Fibroblast of peridontal ligament (primary cell): Measurements from ENCODE around the gene FOXC2.
A peak's percentile ranks its signal among the peaks of the same experiment; 100 is the strongest.

Experiments
- DNase-seq: peaks from one replicate; pipeline ENCODE4 v3.0.0-alpha.2; 2010; ENCODE audit errors: extremely low read depth

The FOXC2 gene

DNA sequence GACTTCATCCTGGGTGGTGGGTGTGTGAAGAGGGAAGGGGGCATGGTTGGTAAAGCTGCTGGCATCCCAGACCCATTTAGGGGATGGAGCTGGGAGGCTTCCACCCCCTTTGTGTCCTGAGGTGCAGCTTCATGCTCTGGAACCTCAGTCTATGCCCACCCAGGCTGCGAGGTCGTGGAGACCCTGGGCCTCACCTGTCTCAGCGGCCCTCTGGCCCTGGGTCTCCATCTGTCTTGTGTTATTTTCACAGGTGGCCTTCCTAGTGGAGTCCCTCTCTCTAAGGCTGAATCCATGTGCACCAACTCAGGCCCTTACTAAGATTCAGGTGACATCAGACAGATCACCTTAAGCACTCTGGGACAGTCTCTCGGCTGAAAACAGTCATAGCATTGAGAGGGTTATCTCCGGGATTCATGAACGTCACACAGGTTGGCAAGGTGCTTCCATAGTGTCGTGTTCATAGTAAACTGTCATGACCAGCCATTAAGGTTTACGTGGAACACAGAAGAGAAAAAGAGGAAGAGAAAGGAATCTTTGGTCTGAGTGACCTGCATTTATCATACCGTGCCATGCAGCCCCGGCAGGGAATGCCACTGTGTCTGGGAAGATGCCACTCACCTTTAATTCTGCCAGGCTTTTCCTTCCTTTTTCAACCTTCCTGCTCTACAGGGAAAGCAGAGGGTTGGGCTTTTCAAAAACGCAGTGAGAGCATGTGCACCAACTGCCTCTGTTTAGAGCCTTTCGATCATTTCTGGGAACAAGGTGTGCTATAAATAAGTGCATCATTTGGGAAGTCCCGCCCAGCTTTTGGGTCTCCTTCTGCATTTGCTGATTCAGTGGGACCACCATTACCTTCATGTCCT lies 7.2 kb downstream of the FOXC2 start:
- DNase-seq = no peak

DNA sequence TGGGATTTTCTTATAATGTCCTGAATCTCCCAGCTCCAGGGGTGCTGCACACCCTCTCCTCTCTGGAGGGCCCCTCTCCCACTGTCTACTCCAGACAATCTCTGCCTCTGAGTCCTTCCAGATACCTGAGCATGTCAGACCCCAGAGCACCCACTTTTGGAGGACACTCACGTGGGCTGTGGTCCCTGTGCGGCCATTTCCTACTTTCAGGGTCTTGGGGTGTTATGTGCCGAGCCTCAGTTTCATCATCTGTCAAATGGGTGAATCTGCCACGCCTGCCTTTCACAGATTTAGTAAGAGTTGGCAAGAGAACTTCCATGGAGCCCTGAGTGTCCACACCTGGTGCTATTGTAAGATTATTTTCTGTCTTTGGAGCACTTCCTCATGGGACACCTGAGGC lies 8.0 kb downstream of the FOXC2 start:
- no peak for DNase-seq

DNA sequence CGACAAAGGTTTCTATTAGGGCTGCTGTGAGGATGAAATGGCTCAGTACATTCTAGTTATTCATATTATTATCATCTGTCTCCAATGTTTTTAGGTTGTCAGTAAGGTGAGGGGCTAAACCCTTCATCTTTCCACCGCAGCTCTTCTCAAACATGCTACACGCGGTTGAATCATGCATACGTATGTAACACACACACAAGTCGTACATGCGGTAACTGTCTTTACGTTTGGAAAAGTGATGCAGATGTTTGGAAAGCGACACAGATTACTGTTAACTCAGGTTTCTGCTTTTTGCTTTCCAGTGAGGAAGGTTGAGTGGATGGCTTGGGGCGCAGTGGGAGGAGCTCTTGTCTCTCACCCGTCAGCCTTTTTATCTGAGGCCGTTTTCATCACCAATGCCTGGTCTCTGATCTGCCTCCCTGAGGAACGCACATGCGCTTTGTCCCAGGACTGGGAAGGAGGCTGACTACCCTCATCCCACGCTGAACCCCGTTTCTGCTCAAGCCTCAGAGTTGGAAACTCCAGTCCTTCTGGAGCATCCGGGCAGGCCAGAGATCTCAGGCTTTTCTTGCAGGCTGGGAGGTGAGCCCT lies 8.6 kb downstream of the FOXC2 start:
- DNase-seq = no peak

DNA sequence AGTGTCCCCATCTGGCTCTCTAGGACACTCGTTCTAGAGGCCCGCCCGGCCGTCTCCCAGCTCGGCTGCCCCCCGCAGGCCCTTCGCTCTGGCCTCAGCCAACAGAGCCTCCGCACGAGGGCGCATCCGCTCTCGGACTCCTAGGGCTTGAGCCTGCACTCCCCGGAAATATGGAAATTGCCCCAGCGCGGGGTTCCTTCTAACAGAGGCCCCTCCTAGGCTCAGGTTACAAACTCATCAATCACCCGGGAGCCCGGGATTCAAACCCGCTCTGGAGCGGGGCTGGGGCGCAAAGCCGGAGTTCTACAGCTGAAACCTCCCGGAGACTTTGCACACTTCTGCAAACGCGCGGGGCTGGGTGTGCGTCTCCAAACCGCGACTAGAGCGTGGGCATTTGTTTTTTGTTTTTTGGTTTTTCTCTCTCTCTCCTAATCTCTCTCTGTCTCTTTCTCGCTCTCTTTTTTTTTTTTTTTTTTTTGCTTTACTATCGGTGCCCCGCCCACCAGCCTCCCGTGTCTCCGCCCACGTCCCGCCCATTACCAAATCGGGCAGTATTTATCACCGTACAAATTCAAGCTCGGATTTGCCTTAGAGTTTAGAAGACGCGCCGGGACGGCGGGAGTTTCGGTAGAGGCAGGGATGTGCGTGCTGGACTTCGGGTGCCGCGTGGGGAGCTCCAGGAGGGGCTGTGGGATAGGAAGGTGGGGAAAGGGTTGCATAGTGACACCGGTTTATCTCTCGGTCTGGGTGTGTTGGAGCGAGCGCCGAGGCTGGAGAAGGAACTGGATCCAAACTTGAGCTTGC lies 9.3 kb downstream of the FOXC2 start:
- peak; percentile 95 for DNase-seq

DNA sequence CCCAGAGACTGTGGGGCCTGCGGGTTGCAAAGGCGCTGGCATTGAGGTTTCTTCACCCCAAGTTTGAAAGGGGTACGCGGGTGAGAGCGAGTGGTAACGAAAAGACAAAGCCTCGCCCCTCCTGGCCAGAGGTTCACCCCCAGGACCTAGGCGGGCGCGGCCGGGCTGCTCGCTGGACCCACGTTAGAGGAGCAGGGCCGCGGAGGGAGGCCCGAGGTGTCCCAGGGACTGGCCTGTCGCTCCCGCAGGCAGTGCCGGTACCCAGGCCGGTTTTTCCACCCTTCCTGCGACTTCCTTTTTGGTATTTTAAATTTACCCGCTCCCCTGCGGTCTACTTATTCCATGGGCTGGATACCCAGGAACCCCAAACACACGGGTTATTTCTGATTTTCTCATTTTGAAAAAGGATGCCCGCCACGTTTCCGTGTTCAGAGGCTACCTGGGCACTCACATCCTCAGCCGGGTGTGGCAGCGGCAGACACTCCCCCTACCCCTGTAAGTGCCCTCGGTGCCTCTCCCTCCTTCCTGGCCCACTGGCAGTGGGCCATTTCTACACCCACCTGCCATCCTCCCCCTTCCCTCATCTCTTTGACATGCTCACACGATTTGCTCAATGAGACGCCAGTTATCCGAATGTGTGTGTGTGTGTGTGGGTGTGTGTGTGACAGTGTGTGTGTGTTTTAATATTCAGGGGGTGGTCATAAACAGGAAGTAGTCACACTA lies 10.1 kb downstream of the FOXC2 start:
- no peak for DNase-seq

DNA sequence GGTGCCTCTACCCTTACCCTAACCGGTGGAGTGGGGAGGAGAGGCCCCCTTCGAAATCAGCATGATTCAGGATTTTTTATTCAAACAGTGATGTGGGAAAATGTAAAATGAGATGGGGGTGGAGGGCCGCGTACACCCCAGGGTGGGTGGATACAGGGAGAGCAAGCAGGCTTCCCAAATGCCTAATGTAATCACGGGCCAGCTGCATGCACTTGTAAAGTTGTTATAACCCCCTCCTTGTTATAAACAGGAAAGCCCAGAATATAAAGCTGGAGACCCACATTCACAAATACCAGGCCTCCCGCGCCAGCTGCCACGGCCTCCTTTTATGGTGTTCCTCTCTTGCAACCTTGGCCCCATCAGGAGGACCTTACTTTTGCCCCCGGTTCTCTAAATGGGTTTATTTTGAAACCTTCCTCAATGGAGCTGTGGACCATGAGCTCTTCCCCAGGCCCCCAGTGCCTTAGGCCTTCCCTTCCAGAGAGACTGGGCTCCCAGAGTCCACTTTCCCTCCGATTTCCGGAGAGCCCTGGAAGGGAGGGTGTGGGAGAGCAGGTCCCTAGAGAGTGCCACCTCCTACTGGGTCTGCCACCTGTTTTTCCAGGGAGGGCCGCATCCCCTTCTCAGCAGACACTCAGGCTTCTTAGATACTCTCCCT lies 10.8 kb downstream of the FOXC2 start:
- DNase-seq = peak; percentile 50

DNA sequence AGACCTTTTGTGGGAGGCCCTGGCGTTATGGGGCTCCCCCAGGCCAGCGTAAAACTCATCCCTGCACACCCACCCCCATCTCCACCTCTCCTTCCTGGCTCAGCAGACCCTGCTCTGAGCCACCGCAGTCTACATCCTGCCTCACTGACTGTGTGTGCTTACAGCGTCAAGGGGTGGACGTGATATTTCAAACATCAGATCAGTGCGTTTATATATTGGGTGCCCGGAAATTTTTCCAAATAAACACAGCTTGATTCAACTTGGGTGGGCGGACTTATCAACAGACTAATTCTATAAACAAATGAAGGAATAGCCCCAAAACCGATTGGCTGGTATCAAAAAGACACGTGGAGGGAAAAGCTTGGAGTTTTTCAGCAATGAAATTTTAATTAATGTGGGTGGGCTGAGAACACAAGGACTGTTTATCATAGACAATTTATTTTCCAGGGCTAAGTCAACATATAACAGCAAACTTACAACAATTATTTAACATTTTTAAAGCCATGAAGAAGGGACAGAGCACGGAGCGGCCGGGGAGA lies 11.5 kb downstream of the FOXC2 start, which contains the start of gene FOXL1:
Gene FOXL1, plus strand, starts transcription at position 489 of the 539 bp plus-strand sequence. CDS start 175 bp downstream, outside the sequence.
- DNase-seq = peak; percentile 84

DNA sequence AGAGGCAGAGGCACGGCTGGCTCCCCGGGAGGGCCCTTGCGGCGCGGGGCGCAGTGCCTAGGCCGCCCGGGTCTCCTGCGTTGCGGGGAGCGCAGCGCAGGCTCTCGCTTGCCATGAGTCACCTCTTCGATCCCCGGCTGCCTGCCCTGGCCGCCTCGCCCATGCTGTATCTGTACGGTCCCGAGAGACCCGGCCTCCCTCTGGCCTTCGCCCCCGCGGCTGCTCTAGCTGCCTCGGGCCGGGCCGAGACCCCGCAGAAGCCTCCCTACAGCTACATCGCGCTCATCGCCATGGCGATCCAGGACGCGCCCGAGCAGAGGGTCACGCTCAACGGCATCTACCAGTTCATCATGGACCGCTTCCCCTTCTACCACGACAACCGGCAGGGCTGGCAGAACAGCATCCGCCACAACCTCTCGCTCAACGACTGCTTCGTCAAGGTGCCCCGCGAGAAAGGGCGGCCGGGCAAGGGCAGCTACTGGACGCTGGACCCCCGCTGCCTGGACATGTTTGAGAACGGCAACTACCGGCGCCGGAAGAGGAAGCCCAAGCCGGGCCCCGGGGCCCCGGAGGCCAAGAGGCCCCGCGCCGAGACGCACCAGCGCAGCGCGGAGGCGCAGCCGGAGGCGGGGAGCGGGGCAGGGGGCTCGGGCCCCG lies 12.1 kb downstream of the FOXC2 start:
- DNase-seq = peak; percentile 61

DNA sequence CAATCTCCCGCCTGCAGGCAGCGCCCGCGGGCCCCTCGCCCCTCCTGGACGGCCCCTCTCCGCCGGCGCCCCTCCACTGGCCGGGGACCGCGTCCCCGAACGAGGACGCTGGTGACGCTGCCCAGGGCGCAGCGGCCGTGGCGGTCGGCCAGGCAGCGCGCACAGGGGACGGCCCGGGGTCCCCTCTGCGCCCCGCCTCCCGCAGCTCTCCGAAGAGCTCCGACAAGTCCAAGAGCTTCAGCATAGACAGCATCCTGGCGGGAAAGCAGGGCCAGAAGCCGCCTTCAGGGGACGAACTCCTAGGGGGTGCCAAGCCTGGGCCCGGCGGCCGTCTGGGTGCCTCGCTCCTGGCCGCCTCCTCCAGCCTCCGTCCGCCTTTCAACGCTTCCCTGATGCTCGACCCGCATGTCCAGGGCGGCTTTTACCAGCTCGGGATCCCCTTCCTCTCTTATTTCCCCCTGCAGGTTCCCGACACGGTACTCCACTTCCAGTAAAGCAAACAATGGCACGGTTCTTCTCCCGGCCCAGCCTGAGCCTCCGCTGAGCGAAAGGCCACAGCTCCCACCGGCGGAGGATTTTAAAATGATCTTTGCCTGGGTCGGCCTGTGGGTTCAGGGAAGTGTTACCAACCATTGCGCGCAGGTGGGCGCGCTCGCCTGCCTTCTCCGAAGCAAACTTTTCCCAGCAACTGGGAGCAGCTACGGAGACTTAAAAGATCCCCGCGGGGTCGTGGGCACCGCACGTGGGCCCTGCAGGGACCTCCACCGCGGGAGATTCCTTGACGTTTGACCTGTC lies 12.8 kb downstream of the FOXC2 start:
- no peak for DNase-seq

DNA sequence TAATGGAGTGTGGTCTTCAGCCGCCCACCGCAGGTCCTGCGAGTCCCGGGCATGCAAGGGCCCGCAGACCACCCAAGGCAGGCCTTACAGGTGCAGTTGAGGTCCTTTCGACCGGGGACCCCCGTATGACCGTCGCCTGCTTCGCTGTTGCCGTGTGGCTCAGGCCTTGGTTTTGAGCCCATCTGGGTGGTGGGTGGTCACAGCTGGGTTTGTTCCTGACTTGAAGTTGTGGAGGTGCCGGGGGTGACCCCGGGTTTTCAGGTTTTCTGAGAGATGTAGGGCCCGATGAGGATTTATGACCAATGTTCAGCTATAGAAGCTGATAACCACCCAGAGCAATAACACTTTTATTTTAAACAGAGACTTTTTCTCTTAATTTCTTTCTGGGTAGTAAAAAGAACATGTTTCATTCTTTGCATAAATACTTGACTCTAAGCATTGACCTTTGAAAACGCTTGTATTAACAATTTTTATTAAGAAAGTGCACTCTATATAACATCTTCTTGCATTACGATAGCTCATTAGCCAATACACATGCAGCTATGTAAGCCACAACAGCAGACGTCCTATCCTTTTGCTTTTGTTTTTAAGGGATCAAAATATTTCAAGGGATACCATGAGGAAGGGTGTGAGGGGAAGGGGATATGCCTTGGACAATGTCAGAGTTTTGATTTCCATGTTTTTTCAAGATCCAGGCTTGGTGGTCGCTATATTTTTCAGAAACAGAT lies 13.6 kb downstream of the FOXC2 start:
- peak; percentile 42 for DNase-seq

DNA sequence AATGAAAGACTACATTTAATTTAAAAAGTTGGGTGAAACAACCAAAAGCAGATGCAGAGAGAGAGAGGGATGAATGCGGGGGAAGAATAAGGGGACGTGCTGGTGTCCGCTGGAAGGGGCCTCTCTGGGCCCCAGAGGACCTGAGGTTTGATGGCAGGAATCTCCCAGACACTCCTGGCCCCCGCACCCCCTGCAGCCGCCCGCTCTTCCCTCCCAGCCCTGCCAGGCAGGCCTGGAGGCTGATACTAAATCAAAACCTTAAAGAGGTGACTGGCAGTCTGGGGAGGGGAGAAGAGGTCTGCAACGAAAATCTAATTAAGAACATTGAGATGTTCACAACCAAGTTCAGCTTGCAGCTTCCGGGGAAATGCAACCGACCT lies 14.2 kb downstream of the FOXC2 start:
- no peak for DNase-seq

DNA sequence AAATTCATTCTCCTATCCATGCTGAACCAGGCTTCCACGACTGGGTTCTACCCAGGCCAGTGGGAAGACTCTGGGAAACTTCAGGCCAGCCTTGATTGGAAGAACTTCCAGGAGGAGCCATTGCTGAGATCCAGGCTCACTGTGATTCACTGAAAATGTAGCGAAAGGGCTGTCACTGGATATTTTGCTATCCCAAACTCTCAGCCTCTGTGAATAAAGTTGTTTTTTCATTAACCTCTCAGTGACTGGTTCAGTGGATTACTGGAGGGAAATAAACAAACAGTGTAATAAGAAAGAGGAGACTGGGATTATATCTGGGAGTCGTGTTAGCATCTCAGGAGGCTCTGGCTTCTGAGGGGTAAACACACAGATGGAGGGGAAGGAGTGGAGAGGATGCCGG lies 14.8 kb downstream of the FOXC2 start:
- peak; percentile 68 for DNase-seq

DNA sequence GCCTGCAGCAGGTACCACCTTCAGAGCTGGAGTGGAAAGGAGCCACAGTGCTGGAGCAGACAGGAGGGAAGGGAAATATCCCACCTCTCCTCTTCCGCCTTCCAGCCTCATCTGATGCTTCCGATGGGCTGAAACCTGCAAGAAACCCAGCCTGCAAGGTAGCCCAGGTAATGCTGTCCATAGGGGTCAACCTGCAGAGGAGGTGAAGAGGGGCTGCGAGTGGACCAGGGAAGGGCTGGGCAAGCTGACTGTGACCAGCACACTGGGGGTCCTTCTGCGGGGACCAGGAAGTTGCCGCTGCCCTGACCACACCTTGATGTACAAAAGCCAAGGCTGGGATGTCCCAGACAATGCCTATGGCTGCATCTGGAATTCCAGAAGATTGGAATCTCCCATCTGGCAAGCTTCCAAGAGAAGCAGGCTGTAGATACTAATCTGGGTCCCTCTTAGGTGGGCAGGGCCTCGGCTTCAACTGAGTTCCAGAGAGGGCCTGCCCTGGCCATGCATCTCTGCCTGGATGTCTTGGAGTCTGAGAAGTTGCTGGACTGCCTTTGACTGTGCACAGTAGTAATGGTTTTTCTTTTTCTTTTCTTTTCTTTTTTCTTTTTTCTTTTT lies 17.5 kb downstream of the FOXC2 start:
- no peak for DNase-seq

DNA sequence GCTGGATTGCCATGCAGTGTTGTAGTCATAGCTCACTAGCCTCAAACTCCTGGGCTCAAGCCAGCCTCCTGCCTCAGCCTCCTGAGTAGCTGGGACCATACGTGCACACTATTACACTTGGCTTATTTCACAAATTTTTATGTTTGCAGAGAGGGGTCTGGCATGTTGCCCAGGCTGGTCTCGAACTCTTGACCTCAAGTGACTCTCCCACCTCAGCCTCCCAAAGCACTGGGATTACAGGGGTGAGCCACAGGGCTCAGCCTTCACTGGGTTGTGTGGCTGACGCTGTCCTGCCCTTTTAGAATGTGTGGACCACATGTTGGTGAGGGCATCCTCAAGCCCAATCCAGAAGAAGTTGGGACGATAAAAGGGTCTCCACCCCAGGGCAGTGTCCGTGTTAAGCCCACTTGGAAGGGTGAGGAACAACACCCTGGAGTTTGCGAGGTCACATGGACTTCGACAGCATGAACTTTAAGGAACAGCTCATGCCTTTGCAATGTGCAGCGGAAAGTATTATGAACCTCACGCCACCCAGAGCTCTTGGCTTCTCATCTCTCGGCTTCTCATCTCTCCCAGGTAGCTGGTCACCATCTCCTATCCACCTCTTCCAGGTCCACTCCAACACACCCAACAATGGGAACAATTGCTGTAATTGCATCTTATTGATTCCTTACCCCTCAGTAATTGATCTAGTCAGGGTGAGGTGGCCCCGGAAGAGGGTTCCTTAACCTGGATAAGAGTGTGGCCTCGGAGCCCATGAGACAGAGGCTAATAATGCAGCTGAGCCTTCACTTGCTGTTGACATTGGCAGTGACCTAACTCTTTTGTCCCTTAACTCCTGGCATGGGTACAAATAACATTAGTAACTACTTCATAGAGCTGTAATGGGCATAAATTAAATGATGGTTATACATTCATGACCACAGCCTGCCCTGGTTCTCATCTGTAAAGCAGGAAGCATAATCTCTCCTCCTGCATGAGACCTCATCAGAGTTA lies 18.4 kb downstream of the FOXC2 start:
- peak; percentile 49 for DNase-seq

DNA sequence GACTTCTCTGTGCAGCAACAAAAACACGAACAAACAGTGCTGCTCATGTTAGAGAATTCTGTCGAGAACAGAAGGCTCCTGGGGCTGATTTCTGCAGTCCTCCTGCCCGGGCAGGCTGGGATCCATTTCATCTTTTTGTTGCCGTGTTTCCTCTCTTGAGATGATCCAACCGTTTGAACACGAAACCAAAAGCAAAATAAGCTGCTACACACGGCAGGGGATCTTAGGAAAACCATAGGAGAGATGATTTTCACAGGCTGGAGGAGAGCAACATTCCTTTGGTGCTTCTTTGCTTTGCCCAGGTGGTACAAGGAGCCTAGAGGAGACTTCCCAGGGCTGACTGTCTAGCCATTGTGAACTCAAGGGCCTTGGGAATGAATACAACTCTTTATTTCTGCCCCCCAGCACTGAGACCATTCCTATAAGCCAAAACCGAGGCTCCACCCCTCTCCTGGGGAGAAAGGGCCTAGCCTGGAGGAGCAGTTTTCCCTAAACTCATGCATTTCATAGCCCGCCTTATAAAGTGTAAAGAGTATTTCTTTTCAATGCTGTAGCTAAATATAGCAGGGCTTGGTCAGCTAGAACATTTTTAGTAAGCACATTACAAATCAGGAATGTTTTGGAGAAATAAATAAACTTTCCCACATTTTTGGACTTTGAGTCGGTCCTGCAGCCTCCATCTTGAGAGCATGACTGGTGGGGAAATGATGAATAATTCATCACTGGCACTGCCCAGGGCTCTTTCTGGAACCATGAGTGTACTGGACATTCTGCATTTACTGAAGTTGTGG lies 19.4 kb downstream of the FOXC2 start:
- DNase-seq = peak; percentile 94

DNA sequence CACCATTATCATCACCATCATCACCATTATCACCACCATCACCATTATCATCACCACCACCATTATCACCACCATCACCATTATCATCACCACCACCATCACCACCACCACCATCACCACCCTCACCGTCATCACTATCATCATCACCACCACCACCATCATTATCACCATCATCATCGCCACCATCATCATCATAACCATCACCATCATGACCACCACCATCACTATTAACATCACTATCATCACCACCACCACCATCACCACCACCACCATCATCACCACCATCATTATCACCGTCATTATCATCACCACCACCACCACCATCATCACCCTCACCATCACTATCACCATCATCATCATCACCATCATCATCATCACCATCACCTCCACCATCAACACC lies 20.9 kb downstream of the FOXC2 start:
- DNase-seq = no peak
